ENCODE results near the gene SYT8.

Gene SYT8

DNA sequence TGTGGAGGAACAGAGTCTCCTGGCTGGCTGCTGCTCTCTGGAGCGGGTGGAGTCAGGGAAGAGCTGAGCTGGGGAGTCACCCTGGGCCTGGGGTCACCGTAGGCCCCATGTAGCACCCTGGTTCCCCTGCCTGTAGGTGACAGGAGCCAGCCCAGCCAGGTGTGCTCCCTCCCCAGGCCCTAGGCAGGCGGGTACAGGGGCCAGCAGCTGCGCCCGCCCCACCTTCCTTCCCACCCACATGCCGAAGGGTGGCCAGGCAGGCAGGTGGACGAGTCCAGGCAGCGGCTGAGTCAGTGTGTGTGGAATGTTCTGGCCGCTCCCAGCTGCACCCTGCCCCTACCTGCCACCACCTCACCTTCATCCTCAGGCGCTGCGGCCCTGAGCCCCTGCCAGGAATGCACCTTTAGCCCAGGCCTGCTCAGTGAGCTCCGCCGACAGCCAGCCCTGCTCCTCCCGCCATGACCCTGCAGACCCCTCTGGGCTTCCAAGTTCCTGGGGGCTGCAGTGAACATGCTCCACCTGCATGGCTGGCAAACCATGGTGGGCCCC, 654 bp upstream of the SYT8 start:
- no peak for DNase-seq

- DNase-seq: no peak
Measured at GRCh38 chr11:1835671-1836010, 851 bp downstream of the SYT8 start.

DNA sequence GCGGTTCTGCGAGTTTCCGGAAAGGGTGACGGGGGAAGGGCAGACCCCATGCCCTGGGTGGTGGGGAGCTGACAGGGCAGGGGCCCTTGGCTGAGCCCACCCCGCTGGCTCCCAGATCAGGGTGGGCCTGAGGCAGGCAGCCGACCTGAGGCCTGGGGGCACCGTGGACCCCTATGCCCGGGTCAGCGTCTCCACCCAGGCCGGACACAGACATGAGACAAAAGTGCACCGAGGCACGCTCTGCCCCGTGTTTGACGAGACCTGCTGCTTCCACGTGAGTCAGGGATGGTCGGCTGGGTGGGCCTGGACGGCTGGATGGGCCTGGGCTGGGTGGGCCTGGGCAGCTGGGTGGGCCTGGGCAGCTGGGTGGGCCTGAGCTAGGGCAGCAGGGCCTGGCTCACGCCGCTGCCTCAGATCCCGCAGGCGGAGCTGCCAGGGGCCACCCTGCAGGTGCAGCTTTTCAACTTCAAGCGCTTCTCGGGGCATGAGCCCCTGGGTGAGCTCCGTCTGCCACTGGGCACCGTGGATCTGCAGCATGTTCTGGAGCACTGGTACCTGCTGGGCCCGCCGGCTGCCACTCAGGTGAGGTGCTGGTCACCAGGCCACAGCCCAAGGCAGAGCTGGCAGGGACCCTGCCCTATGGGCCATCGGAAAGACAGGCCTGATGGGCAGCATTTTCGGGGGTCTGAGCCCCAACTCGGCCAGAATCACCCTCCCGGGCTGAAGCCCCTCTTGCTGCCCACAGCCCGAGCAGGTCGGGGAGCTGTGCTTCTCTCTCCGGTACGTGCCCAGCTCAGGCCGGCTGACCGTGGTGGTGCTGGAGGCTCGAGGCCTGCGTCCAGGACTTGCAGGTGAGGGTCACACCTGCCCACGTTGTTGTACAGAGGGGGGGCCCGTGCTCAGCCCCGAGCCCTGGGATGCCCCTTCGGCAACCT, 1.5 kb downstream of the SYT8 start:
- DNase-seq: no peak

- peak in 1 of 2 experiments; percentile 19 for DNase-seq
Measured at GRCh38 chr11:1837171-1838076, 2.6 kb downstream of the SYT8 start.

GRCh38 chr11:1838077-1838425, 3.3 kb downstream of the SYT8 start:
- no peak for DNase-seq

- no peak for DNase-seq
Measured at GRCh38 chr11:1838426-1839144, 3.8 kb downstream of the SYT8 start, which contains the start of gene TNNI2. Gene TNNI2 (plus strand): TSS chr11:1838981. CDS start chr11:1839697, 716 bp downstream.

GRCh38 chr11:1839204-1839923, 4.6 kb downstream of the SYT8 start:
- no peak for DNase-seq

GRCh38 chr11:1839924-1840779, 5.4 kb downstream of the SYT8 start:
- DNase-seq: no peak

DNA sequence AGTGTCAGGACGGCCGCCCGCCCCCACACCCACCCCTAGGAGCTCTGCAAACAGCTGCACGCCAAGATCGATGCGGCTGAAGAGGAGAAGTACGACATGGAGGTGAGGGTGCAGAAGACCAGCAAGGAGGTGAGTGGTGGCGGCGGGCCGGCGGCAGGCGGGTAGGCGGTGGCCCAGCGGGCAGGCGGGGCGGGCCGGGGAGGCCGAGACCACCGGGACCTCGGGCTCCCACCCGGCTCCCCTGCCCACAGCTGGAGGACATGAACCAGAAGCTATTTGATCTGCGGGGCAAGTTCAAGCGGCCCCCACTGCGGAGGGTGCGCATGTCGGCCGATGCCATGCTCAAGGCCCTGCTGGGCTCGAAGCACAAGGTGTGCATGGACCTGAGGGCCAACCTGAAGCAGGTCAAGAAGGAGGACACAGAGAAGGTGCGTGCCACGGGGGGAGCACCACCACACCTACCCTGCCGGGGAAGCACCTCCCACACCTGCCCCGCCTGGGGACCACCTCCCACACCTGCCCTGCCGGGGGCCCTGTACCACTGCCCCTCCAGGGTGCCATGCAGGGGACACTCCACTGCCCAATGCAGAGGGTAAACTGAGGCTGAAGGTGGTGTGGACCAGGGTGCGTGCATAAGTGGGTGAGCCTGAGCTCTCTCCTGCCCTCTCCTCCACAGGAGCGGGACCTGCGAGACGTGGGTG, 6.1 kb downstream of the SYT8 start:
- no peak for DNase-seq

- DNase-seq: no peak
Measured at GRCh38 chr11:1841511-1842148, 6.8 kb downstream of the SYT8 start.

- DNase-seq: no peak
Measured at GRCh38 chr11:1842149-1843097, 7.6 kb downstream of the SYT8 start.

GRCh38 chr11:1843098-1843473, 8.3 kb downstream of the SYT8 start:
- no peak for DNase-seq

DNA sequence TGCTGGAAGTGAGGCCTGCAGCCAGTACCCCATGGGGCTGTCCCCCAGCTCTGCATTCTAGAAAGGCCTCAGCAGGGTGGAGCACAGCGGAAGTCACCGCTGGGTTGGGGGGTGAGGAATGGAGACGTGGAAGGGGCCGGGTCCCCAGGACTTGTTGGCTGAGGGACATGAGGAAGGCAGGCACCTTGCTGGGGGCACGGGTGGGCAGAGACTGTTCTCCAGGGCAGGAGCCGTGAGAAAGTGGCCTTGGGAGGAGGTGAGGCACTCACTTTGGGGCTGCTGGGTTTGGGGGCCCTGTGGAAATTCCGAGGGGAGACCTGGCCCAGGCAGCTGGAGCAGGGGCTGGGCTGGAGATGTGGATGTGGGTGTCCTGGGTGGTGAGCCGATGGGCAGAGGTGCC, 9.0 kb downstream of the SYT8 start:
- DNase-seq: no peak

DNA sequence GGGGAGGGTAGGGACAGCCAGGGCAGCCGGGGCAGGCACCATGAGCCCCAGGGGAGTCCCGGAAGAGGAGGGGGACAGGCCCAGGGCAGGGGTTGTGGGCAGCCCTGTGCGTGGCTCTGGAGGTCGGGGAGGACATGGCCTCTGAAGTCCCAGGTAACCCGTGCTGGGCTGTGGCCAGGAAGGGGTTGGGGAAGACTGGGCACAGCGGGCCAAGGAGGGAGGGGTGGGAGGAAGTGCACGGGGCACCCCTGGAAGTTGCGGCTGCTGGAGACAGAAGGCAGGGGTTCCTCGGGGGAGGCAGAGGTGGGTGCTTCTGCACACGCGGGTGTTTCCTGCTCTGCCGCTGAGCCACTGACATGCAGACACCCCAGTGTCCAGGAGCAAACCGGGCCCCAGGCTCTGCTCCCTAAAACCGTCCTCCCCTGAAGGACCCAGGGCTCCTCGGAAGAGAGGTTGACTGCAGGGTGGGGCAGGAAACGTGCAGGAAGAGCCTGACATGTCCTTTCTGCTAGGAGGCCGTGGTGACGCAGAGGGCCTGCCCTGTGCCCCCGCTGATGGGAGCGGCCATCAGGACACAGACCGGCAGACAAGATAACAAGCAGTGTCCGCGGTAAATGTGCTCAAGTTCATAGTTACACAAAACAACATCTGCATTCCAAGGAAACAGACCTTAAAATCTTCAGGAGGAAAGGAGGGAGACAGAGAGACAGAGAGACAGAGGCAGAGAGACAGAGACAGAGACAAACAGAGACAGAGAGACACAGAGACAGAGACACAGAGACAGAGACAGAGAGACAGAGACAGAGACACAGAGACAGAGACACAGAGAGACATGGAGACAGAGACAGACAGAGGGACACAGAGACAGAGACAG, 9.7 kb downstream of the SYT8 start:
- no peak for DNase-seq

GRCh38 chr11:1845095-1845429, 10.3 kb downstream of the SYT8 start:
- no peak for DNase-seq

DNA sequence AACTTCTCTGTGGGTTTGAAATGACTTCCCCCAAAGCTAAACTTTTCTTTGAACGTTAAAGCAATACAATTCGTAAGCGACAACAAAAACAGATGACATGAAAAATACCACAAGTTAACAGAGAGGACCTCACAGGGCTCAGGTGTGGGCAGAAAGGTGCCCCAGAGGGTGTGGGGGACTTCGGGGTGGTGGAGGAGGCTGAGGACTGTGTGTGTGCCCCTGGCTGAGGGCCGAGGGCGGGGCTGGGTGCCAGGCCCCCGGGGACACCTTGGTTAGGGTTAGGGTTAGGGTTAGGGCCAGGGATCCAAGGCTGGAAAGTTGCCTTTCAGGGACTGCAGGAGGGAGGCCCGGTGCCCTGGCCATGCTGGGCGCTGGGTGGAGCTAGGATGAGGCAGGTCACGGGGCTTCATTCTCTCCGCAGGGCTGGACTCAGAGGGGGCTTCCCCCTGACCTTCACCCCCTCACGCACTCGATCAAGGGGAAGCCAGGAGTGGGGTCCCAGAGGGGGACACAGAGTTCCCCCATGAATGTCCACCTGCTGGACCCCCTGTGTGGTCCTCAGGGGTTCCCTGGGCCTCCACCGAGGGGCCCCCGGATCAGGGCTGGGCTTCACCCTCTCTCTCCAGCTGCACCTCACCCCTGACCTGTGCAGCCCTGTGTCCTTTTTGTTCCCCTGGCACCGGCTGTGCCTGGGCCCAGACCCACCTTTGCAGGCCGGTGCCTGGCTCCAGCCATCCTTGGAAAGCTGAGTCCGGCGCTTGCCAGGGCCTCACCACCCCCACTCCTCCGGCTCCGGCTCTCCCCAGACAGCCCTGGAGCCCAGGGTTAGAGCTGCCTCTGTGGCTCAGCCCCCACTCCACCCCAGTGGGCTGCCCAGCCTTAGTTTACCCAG, 11.0 kb downstream of the SYT8 start:
- DNase-seq: no peak

DNA sequence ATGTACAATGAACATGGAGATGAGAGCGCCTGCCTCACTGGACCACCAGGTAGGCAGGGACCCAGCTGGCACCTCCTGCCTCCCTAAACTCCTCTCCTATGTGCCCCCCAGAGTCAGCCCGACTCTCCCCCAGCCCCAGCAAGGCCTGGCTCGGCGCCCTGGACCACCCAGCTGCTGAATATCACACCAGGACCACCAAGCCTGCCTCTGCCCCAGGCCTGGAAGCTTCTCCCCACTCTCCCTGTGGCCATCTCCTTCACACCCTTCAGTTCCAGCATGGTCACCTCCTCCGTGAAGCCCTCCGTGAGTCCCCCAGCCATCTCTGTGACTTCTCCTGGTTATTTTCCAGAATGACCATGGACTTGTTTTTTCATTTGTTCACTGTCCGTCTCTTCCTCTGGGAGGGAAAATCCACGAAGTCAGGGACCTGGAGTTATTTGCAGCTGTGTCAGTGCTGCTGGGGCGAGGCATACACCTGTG, 11.7 kb downstream of the SYT8 start:
- no peak for DNase-seq

Measured in SW 1271 (cell line).